Stomach smooth muscle (tissue), 2 donors: ENCODE results near the gene YBX1.
"Not testable (repeated sequence)": the region's sequence is repeated elsewhere in the genome, so short reads cannot be mapped to it uniquely, and the experiment has no call there.

ENCODE experiments used
- H3K27ac ChIP-seq: one replicate; pipeline ENCODE4 v1.7.0; 2013; ENCODE audit warnings: mild to moderate bottlenecking, low read length, inconsistent platforms
- H3K27me3 ChIP-seq, 2 donors: one replicate each; pipeline ENCODE4 v1.7.0; 2013; ENCODE audit warnings: low read length in 2 of 2; ENCODE audit not compliant: insufficient read depth in 2 of 2, control insufficient read depth in 1 of 2
- H3K36me3 ChIP-seq, 2 donors: one replicate each; pipeline ENCODE4 v1.7.0; 2013; ENCODE audit warnings: low read length in 2 of 2; ENCODE audit not compliant: control insufficient read depth in 2 of 2, insufficient read depth in 2 of 2
- H3K4me1 ChIP-seq: one replicate; pipeline ENCODE4 v1.7.0; 2013; ENCODE audit warnings: low read length; ENCODE audit not compliant: control insufficient read depth, insufficient read depth
- H3K4me3 ChIP-seq, 2 donors: one replicate each; pipeline ENCODE4 v1.7.0; 2013; ENCODE audit warnings: low read length in 2 of 2
- H3K9ac ChIP-seq, 2 donors: one replicate each; pipeline ENCODE4 v1.7.0; 2013; ENCODE audit warnings: low read length in 2 of 2, mild to moderate bottlenecking in 1 of 2
- H3K9me3 ChIP-seq, 2 donors: one replicate each; pipeline ENCODE4 v1.7.0; 2013; ENCODE audit warnings: low read length in 2 of 2; ENCODE audit not compliant: control insufficient read depth in 2 of 2
- donor health status: healthy.
- donor health status: Pancreatic carcinoma.

Gene YBX1

GRCh38 chr1:42750041-42750440, 67.8 kb downstream of the YBX1 start:
- H3K27me3 ChIP-seq = no peaks in the 10 kb centered on the region
- no peak overlapping the region for H3K4me3 ChIP-seq
- no peak overlapping the region for H3K27ac ChIP-seq
- H3K9me3 ChIP-seq = no peaks in the 10 kb centered on the region
- no peaks in the 10 kb centered on the region for H3K4me1 ChIP-seq
- no peak overlapping the region for H3K9ac ChIP-seq
- peaks cover 37 to 59% of the 10 kb centered on the region in 2 donors for H3K36me3 ChIP-seq

DNA sequence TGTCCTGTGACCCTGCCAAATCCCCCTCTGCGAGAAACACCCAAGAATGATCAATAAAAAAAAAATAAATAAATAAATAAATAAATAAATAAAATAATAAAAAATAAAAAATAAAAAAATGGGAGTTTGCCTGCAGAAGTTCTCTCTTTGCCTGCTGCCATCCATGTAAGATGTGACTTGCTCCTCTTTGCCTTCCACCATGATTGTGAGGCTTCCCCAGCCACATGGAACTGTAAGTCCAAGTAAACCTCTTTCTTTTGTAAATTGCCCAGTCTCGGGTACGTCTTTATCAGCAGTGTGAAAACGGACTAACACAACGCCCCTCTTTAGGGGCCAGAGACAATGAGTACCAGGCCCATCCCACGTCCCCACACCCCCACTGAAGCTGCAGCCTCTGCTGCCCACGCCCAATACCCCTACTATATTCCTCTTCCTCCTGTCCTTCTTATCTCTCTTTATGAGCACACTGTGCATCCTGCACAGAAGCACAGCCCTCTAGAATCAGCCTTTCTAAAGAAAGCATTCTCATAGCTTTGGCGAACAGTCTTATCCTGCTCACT, 69.4 kb downstream of the YBX1 start:
- not testable (repeated sequence) for H3K4me1 ChIP-seq, H3K9ac ChIP-seq, H3K27me3 ChIP-seq, H3K9me3 ChIP-seq, H3K27ac ChIP-seq, H3K4me3 ChIP-seq
- H3K36me3 ChIP-seq = peaks cover 52 to 65% of the 10 kb centered on the region in 2 donors

DNA sequence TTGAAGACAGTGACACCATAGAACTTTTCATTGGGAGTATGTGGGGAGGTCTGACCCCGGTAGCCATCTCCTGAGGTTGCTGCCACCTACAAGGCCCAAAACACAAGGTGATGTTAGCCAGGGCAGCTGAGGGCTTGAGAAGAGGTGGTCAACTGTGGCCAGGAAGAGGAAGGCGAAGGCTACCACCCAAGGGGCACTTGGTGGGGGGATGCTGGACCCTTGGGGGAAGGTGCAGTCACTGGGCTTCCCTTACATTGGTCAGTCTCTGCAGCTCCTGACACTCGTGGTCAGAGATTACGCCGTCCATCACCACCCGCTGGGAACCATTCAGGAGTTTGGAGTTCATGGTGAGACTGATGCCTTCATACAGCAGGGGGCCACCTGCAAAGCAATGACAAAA, 70.1 kb downstream of the YBX1 start:
- Histone ChIP-seq H3K4me3 (no peak overlapping the region), H3K36me3 (peaks cover 53 to 64% of the 10 kb centered on the region in 2 donors), H3K27ac (no peak overlapping the region), H3K4me1 (no peaks in the 10 kb centered on the region), H3K27me3 (no peaks in the 10 kb centered on the region), H3K9ac (no peak overlapping the region), H3K9me3 (no peaks in the 10 kb centered on the region)

DNA sequence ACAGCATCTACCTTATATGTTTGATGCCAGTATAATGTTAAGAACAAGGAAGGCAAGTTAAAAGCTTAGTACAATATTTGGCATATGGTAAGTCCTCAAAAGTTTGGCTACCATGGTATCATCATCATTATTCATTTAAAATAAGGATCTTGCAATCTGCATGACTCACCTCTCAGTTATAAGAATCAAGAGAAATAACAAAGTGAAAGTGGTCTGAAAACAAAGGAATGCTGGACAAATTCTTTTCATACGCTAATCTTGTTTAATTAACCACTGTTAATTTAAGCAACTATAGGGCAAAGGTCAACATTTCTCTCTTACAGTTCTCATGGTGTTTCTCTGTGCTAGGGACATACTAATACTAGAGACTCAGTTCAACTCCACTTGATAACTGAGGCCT, 70.9 kb downstream of the YBX1 start:
- Histone ChIP-seq H3K4me1 (no peaks in the 10 kb centered on the region), H3K9ac (no peak overlapping the region), H3K27me3 (no peaks in the 10 kb centered on the region), H3K36me3 (peaks cover 56 to 68% of the 10 kb centered on the region in 2 donors), H3K9me3 (no peaks in the 10 kb centered on the region), H3K27ac (no peak overlapping the region), H3K4me3 (no peak overlapping the region)
